Measurements from ENCODE around the gene ASCL2. TPM values are rescaled to one million over a fixed set of nuclear protein-coding genes. Genes with fewer than 3 reads are reported as not detected.
A peak's percentile ranks its signal among the peaks of the same experiment; 100 is the strongest.
"Not testable (repeated sequence)": the region's sequence is repeated elsewhere in the genome, so short reads cannot be mapped to it uniquely, and the experiment has no call there.

ASCL2 gene
- total RNA-seq, 1 donor from 2014 or later: 5.6 TPM

DNA sequence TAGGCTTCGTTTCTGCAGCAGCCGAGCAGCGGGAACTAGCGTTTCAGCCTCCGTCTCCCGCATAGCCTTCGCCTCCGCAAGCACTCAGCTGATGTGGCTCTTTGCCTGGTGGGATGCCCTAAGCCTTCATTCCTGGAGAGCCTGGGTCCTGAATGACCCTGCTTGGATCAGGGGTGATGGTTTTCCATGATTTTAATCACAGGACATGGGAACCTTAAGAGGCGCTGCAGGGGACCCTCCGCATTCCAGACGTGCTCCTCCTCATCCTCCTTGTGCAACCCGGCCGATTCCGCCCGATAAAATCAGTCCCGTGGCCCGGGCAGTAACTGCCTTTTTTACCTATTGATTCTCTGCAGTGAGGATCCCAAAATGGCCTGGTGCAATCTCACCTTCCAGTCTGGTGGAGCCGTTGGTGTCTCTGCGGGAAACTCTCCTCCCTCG is 23.2 kb upstream of the ASCL2 start:
- DNase-seq (ENCODE audit: extremely low spot score, unreplicated experiment): peak; percentile 56
- TF ChIP-seq, protein P1, sequence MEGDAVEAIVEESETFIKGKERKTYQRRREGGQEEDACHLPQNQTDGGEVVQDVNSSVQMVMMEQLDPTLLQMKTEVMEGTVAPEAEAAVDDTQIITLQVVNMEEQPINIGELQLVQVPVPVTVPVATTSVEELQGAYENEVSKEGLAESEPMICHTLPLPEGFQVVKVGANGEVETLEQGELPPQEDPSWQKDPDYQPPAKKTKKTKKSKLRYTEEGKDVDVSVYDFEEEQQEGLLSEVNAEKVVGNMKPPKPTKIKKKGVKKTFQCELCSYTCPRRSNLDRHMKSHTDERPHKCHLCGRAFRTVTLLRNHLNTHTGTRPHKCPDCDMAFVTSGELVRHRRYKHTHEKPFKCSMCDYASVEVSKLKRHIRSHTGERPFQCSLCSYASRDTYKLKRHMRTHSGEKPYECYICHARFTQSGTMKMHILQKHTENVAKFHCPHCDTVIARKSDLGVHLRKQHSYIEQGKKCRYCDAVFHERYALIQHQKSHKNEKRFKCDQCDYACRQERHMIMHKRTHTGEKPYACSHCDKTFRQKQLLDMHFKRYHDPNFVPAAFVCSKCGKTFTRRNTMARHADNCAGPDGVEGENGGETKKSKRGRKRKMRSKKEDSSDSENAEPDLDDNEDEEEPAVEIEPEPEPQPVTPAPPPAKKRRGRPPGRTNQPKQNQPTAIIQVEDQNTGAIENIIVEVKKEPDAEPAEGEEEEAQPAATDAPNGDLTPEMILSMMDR (conservative IDR thresholded peaks at IDR 0.05): no peak
- no peaks in the 10 kb centered on the region for H3K36me3 Mint-ChIP-seq
- H3K27ac Mint-ChIP-seq: no peak overlapping the region
- H3K9me3 Mint-ChIP-seq: no peaks in the 10 kb centered on the region
- H3K4me1 Mint-ChIP-seq (ENCODE audit: unreplicated experiment): no peaks in the 10 kb centered on the region
- no peak overlapping the region for H3K4me3 Mint-ChIP-seq
- H3K27me3 Mint-ChIP-seq: peaks cover 33% of the 10 kb centered on the region

DNA sequence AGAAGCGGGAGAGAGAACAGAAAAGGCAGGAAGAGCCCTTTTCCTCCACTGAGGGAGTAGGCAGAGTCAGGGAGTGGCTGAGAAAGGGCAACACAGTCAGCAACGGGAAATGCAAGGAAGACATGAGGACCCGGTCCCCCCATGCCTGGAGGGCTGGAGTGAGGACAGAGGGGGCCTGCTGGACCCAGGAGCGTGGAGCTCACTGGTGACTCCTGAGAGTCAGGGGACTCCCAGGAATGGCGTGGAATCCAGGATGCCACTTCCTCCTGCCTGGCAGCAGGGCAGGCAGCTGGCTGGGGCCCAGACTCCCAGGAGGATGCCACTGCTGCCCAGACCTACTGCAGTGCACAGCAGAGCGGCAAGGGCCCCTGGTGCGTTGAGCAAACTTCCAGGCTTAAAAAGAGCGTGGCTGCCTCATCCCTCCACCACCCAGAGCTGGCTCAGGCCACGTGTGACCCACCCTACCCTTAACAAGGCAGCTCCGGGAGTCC is 20.0 kb upstream of the ASCL2 start:
- Mint-ChIP-seq H3K4me1 (ENCODE audit: unreplicated experiment) (peaks cover 5% of the 10 kb centered on the region), H3K9me3 (no peaks in the 10 kb centered on the region), H3K4me3 (no peak overlapping the region), H3K27me3 (peaks cover 42% of the 10 kb centered on the region), H3K27ac (no peak overlapping the region), H3K36me3 (no peaks in the 10 kb centered on the region)
- TF ChIP-seq, protein P1 (conservative IDR thresholded peaks at IDR 0.05): no peak
- DNase-seq (ENCODE audit: extremely low spot score, unreplicated experiment): peak; percentile 58

DNA sequence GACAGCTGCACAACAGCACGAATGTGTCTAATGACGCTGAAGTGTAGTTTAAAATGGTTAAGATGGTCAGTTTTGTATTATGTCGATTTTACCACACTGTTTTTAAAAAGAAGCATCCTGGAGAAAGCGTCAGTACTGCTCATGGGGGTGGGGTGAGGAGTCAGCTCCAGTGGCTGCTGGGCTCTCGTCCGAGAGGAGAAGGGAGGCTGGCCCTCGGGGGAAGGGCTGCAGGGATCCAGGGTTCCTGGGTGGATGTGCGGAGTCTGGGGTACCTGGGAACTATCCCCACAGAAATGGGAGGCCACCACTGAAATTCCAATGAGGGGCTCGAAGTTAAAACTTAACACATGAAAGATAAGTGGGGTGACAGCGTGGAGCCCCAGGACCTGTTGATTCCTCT is 19.5 kb upstream of the ASCL2 start:
- H3K9me3 Mint-ChIP-seq: no peaks in the 10 kb centered on the region
- peaks cover 5% of the 10 kb centered on the region for H3K4me1 Mint-ChIP-seq (ENCODE audit: unreplicated experiment)
- H3K36me3 Mint-ChIP-seq: no peaks in the 10 kb centered on the region
- DNase-seq (ENCODE audit: extremely low spot score, unreplicated experiment): peak; percentile 36
- H3K27me3 Mint-ChIP-seq: peaks cover 43% of the 10 kb centered on the region
- no peak overlapping the region for H3K27ac Mint-ChIP-seq
- TF ChIP-seq, protein P1 (conservative IDR thresholded peaks at IDR 0.05): no peak
- no peak overlapping the region for H3K4me3 Mint-ChIP-seq

DNA sequence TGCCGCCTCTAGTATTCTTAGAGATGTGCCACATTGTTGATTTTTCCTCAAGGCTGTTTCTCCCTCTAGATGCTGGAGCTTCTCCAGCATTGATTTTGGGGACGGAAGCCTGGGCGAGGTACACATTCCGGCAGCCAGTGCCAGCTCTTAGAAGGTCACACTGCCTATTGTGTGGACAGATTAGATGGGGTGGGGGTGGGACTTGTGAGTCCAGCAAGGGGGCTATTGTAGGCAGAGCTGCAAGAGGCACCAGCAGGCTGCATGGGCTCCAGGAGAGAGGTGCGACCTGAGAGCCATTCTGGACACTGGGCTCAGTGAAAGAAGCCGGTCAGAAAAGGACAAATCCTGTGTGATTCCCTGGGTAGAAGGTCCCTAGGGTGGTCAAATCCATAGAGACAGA is 19.0 kb upstream of the ASCL2 start:
- Mint-ChIP-seq H3K27me3 (peaks cover 43% of the 10 kb centered on the region), H3K36me3 (no peaks in the 10 kb centered on the region), H3K4me3 (no peak overlapping the region), H3K27ac (no peak overlapping the region), H3K9me3 (no peaks in the 10 kb centered on the region), H3K4me1 (ENCODE audit: unreplicated experiment) (peaks cover 5% of the 10 kb centered on the region)
- TF ChIP-seq, protein P1 (conservative IDR thresholded peaks at IDR 0.05): no peak
- DNase-seq (ENCODE audit: extremely low spot score, unreplicated experiment): peak; percentile 24

DNA sequence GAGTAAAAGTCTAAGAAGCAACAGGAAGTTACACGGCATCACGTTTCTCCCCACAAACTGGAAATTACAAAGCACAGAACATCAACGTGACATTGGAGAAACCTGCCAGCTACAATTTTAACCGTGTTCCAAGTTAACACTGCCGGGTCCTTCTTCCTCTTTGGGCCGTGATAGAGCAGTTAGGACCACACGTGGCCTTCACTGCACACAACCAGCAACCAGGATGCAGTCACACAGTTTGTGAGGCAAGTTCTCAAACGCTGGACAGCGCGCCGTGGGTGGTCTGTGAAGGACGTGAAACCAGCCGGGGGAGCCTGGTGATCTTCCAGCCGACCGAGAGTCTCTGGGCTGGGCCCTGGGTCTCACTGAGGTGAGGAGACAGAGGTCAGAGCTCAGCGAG is 16.7 kb upstream of the ASCL2 start:
- Mint-ChIP-seq H3K27me3 (peaks cover 47% of the 10 kb centered on the region), H3K9me3 (no peaks in the 10 kb centered on the region), H3K36me3 (no peaks in the 10 kb centered on the region), H3K27ac (no peak overlapping the region), H3K4me1 (ENCODE audit: unreplicated experiment) (peaks cover 5% of the 10 kb centered on the region), H3K4me3 (no peak overlapping the region)
- TF ChIP-seq, protein P1 (conservative IDR thresholded peaks at IDR 0.05): no peak
- peak; percentile 55 for DNase-seq (ENCODE audit: extremely low spot score, unreplicated experiment)

DNA sequence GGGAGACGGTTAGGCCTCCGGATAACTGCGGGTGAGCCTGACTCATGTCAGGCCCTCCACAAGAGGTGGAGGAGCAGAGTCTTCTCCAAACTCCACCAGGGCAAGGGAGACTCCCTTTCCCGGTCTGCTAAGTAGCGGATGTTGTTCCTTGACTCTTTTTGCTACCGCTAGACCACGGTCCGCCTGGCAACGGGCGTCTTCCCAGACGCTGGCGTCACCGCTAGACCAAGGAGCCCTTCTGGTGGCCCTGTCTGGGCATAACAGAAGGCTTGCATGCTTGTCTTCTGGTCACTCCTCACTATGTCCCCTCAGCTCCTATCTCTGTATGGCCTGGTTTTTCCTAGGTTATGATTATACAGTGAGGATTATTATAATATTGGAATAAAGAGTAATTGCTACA is 16.0 kb upstream of the ASCL2 start:
- H3K9me3 Mint-ChIP-seq; H3K36me3 Mint-ChIP-seq; H3K4me3 Mint-ChIP-seq; H3K27ac Mint-ChIP-seq; H3K4me1 Mint-ChIP-seq (ENCODE audit: unreplicated experiment): not testable (repeated sequence)
- H3K27me3 Mint-ChIP-seq: peaks cover 52% of the 10 kb centered on the region
- DNase-seq (ENCODE audit: extremely low spot score, unreplicated experiment): peak; percentile 37

Data from type B pancreatic cell (in vitro differentiated cells).